Transverse colon (tissue), 4 donors: ENCODE data around the gene HIVEP3.

ENCODE experiments used
- CTCF ChIP-seq, 5 experiments: fragments of 200-600 bp in 3 of 5; fragments of 450-650 bp in 2 of 5; sonication (generic) in 3 of 5; IDR thresholded peaks; 1 replicate in 2 of 5; 2 replicates in 3 of 5; pipeline ENCODE4 v1.5.1; 2016 to 2017; ENCODE audit warnings: antibody characterized with exemption in 5 of 5, inconsistent platforms in 3 of 5, mild to moderate bottlenecking in 2 of 5, moderate library complexity in 1 of 5
- EP300 ChIP-seq: sonication (generic); formaldehyde crosslinking; IDR thresholded peaks from one replicate; pipeline ENCODE4 v1.6.1; 2017; ENCODE audit warnings: antibody characterized with exemption, low read depth
- POLR2A ChIP-seq: fragments of 450-650 bp; IDR thresholded peaks from one replicate; pipeline ENCODE4 v1.6.1; 2016; ENCODE audit warnings: antibody characterized with exemption, mild to moderate bottlenecking, moderate library complexity
- POLR2AphosphoS5 ChIP-seq, 3 donors: sonication (generic); formaldehyde crosslinking; IDR thresholded peaks; one replicate each; pipeline ENCODE4 v1.6.1; 2016; ENCODE audit warnings: antibody characterized with exemption in 3 of 3

GRCh38 chr1:41483960-41484401 is 434.7 kb downstream of the HIVEP3 start:
- TF ChIP-seq POLR2AphosphoS5 (IDR thresholded peaks at IDR 0.05) (no peak), POLR2A (no peak), CTCF (IDR thresholded peaks at IDR 0.05) (no peak), EP300 (no peak)
